ENCODE results near the gene MYOCOS.

- TF ChIP-seq POLR2A (IDR thresholded peaks at IDR 0.05) (no peak), CTCF (IDR thresholded peaks at IDR 0.05) (no peak)
Measured at GRCh38 chr1:171610385-171610784, 11.7 kb upstream of the MYOCOS start.
